ENCODE data around the gene HDAC4.
"Not testable (repeated sequence)": the region's sequence is repeated elsewhere in the genome, so short reads cannot be mapped to it uniquely, and the experiment has no call there.

HDAC4 gene

GRCh38 chr2:239069362-239070333, 331.2 kb downstream of the HDAC4 start:
- not testable (repeated sequence) for DNase-seq

- DNase-seq: no peak
These were observed 332.4 kb downstream of the HDAC4 start for GRCh38 chr2:239068411-239068810.

DNA sequence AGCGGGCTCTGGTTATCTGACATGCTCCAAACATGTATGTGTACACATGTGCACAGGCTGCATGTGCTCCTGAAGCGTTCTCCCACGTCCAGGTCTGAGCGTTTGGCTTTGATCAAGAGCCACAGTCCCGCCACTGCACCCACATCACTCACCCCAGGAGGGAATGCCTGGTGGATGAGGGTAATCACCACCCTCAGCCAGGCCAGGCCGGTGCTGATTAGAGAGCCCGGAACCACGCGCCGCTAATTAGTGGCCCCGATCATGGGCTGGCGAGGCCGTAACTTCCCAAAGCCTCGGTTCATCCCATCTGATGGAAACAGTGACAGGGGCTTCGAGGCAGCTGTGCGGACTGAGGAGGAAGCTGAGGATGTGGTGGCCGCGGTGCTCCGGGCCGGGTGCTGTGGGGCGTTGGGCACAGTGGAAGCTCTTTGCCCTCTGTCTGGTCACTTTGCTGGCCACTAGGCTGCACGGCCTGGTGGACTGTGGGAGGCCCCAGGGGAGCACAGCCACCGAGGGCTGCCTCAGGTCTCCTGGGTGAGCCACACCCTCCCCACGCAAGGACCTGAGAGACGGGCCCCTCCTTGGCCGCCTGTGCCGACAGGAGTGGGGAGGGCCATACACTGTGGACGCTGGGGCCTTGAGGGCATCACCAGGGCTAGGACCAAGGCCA, 333.5 kb downstream of the HDAC4 start:
- no peak for DNase-seq

- no peak for DNase-seq
These were observed 334.2 kb downstream of the HDAC4 start for GRCh38 chr2:239066597-239066996.

- DNase-seq: no peak
These were observed 334.9 kb downstream of the HDAC4 start for GRCh38 chr2:239065962-239066361.

GRCh38 chr2:239065537-239065936, 335.3 kb downstream of the HDAC4 start:
- DNase-seq: no peak

DNA sequence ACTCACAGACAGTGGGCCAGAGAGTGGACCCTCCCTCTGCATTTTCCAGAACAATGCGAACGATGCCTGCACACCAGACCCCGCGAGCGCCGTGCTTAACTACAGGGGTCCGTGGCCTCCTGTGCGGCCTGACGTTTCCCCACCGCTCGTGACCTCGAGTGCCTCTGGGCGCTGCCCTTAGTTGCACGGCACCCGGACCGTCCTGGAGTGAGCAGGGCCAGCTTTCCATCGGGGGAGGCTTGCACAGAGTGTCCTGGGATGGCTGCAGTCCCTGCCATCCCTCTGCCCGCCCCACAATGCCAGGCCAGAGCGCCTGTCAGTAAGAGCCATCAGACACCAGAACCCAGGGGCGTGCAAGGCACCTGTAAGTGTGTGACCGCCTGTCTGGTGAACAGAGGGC, 335.9 kb downstream of the HDAC4 start:
- no peak for DNase-seq

GRCh38 chr2:239064253-239064652, 336.6 kb downstream of the HDAC4 start:
- DNase-seq: no peak

GRCh38 chr2:239062743-239063142, 338.1 kb downstream of the HDAC4 start:
- DNase-seq: no peak

DNA sequence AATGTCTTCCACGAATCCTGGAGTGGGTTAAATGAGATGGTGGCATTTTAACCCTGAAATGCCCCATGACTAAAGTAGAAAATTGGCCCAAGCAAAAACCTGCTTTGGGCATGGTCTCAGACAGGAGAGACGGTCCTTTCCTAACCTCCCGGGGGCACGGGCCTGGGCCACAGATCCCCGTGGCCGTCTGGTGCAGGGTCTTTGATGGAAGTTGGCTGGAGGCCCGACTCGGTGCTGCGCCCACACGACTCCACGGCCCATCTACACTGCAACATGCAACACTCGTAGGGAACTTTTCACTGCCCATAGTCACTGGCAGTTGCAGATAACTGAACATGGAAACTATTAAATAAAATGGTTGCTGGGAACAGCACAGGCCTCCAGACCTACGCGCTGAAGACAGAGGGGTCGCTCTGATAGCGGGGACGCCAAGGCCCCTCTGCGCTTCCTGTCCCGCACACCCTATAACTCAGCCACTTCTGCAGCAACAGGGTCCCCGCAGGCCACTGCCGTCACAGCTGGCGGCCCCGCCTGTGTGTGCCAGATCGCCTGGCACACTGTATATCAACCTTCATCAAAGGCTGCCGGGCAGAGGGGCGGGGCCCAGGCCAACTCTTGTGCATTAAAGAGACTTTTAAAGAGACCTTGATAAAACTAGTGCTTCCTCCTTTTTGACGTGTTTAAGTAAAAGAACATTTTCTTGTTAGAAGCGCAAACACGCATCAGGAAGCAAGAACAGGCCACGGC, 338.8 kb downstream of the HDAC4 start:
- DNase-seq: no peak

GRCh38 chr2:239061121-239061666, 339.6 kb downstream of the HDAC4 start:
- DNase-seq: no peak

DNA sequence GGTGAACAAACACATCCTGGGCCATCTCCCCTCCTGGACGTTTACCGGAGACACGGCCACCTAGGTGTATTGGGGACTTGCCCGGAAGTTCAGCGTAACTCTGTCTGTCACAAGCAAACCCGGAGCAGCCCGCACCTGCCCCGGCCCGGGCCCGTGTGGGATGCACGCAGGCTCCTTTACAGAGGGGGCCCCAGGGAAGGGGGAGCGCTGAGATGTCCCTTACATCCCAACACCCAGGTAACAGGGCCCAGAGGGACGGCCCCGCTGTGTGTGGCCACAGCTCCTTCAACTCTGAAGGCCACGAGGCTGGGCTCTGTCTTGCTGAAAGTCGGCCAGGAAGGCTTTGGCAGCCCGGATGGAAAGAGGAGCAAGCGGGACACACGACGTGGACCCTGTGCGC, 340.1 kb downstream of the HDAC4 start:
- DNase-seq: no peak

GRCh38 chr2:239059854-239060253, 341.0 kb downstream of the HDAC4 start:
- DNase-seq: no peak

DNA sequence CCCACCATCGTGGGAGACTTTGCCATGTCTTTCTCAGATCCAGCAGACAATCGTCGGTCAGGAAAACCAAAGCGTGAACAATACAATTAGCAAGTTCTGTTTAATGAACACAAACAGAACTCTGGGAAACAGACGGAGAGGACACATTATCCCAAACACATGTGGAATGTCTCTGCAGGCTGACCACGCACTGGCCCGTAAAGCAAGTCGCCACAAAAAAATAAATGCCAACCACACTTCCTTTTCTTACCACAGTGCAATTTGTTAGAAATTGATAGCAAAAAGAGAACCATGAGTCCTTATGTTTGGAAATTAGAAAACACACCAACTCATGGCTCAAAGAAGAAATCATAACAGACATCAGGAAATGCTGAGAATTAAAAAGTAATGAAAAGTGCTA, 342.1 kb downstream of the HDAC4 start:
- no peak for DNase-seq

GRCh38 chr2:239057533-239057932, 343.3 kb downstream of the HDAC4 start:
- DNase-seq: no peak

DNA sequence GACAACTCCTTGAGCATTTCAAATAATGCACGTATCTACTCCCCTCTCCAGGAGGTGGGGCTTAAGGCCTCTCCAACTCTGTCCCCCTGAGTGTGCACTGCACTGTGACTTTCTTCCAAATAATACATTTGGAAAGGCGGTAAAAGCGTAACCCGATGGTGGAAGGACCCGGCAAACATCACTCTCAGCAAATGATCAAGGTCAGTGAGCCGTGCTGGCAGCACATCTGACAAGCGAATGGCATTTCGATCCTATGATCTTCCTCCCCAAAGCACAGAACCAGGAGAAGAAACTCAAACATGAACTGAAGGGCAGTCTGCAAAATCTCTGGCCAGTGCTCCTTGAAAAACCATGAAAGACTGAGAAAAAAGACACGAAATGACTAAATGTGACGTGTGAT, 344.2 kb downstream of the HDAC4 start:
- no peak for DNase-seq

- DNase-seq: no peak
These were observed 344.9 kb downstream of the HDAC4 start for GRCh38 chr2:239055756-239056493.

- DNase-seq: no peak
These were observed 345.9 kb downstream of the HDAC4 start for GRCh38 chr2:239054921-239055320.

- no peak for DNase-seq
These were observed 346.9 kb downstream of the HDAC4 start for GRCh38 chr2:239053801-239054503.

DNA sequence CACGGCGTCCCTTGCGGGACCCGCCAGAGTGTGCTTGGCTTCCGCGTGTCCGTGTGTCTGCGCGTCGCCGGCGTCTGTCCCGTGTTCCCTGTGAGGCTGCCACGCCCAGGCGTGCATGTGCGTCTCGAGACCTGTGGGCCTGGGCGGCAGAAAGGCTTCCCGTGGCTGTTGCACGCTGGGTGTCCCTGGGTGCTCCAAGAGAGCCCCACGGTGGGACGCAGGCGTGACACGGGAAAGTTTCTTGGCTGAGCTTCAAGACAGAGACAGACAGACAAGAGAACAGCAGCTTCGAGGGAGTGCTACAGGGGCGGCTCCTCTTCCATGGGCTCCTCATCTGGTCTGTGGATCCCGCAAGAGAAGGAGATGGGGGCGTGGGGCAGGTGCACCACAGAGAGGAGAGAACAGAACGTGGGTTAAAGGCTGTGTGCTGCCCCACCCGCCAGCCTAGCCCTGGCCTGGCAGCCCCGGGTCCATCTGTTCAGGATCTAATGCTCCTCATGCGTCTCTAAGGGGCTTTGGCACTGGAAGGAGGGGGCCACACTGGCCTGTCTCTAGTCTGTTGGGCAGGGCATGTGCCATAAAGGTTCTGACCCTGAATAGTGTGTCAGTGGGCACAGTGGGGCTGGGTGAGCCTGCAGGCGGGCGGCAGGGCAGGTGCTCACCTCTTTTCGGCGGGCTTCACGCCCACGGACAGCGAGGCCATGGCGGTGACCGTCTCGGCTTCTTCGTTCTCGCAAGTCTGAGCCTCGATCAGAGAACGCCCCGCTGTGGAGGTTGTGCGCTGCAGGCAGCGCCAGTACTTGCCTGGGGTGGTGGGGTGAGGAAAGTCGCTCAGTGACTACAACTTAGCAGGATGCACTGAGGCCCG, 347.8 kb downstream of the HDAC4 start:
- DNase-seq: no peak

All from T1000 (cell line).